Esophagus (tissue), 2 donors: Measurements from ENCODE around the gene FBXO21. TPM values are rescaled to one million over a fixed set of nuclear protein-coding genes. Genes with fewer than 3 reads are reported as not detected.
A peak's percentile ranks its signal among the peaks of the same experiment; 100 is the strongest.
"Not testable (repeated sequence)": the region's sequence is repeated elsewhere in the genome, so short reads cannot be mapped to it uniquely, and the experiment has no call there.

ENCODE experiments used
- H3K27ac ChIP-seq, 2 donors: one replicate each; pipeline ENCODE4 v1.5.1; 2013; ENCODE audit warnings: low read depth in 2 of 2, mild to moderate bottlenecking in 2 of 2, inconsistent platforms in 1 of 2, low read length in 1 of 2, moderate library complexity in 1 of 2
- H3K27me3 ChIP-seq, 2 donors: one replicate each; pipeline ENCODE4 v1.6.1; 2013; ENCODE audit warnings: low read length in 2 of 2, control low read depth in 1 of 2, mild to moderate bottlenecking in 1 of 2; ENCODE audit not compliant: insufficient read depth in 2 of 2, control insufficient read depth in 1 of 2
- H3K36me3 ChIP-seq, 2 donors: one replicate each; pipeline ENCODE4 v1.6.1; 2013; ENCODE audit warnings: low read length in 1 of 2; ENCODE audit not compliant: control insufficient read depth in 2 of 2, insufficient read depth in 2 of 2
- H3K4me1 ChIP-seq, 2 donors: one replicate each; pipeline ENCODE4 v1.6.1; 2013; ENCODE audit warnings: low read length in 1 of 2; ENCODE audit not compliant: control insufficient read depth in 2 of 2, insufficient read depth in 2 of 2
- H3K4me3 ChIP-seq, 2 donors: one replicate each; pipeline ENCODE4 v1.5.1; 2013; ENCODE audit warnings: low read length in 2 of 2, mild to moderate bottlenecking in 2 of 2, low read depth in 1 of 2, moderate library complexity in 1 of 2
- H3K9me3 ChIP-seq, 2 donors: one replicate each; pipeline ENCODE4 v1.6.1; 2013; ENCODE audit warnings: mild to moderate bottlenecking in 2 of 2, low read depth in 1 of 2, low read length in 1 of 2, moderate library complexity in 1 of 2; ENCODE audit not compliant: control insufficient read depth in 2 of 2, insufficient read depth in 1 of 2
- WGBS, 2 donors: extraction: QIAGEN DNeasy Blood & Tissue Kit; methylation state at CpG; one replicate each; pipeline ENCODE4 v1.1.7; 2013; 5-methylcytosine and 5-hydroxymethylcytosine counted together
- polyA plus RNA-seq, 2 donors: library from polyadenylated mRNA; stranded (reverse); fragments of 200-250 nt; gene quantifications; one replicate each; pipeline ENCODE4 v1.2.3, GENCODE V29; 2013
- donor health status: healthy with polysubstance abuse.
- donor health status: Bipolar disorder and iron deficiency.

FBXO21 gene
- polyA plus RNA-seq, 2 donors: 4.4 to 9.1 TPM

DNA sequence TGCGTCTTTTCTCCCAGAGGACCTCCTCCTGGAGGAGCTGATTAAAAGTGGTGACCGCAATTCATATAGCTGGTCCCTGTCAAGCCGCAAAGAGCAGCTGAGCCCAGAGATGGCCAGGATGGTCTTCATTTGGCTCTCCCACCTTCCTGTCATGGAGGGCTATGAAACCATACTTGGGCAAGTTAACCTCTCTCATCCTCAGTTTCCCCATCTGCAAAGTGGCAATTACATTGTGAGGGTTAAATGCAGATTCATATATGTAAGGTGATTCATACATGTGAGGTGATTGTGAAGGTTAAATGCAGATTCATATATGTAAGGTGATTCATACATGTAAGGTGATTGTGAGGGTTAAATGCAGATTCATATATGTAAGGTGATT is 87.5 kb downstream of the FBXO21 start:
- WGBS, 2 donors: 84 to 88% methylated on average over 3 of the region's 3 CpGs
- Histone ChIP-seq H3K27me3 (peaks cover 0 to 7% of the 10 kb centered on the region in 2 donors), H3K27ac (no peak overlapping the region), H3K4me1 (peaks cover 3 to 12% of the 10 kb centered on the region in 2 donors), H3K36me3 (no peaks in the 10 kb centered on the region), H3K9me3 (no peaks in the 10 kb centered on the region), H3K4me3 (no peak overlapping the region)

DNA sequence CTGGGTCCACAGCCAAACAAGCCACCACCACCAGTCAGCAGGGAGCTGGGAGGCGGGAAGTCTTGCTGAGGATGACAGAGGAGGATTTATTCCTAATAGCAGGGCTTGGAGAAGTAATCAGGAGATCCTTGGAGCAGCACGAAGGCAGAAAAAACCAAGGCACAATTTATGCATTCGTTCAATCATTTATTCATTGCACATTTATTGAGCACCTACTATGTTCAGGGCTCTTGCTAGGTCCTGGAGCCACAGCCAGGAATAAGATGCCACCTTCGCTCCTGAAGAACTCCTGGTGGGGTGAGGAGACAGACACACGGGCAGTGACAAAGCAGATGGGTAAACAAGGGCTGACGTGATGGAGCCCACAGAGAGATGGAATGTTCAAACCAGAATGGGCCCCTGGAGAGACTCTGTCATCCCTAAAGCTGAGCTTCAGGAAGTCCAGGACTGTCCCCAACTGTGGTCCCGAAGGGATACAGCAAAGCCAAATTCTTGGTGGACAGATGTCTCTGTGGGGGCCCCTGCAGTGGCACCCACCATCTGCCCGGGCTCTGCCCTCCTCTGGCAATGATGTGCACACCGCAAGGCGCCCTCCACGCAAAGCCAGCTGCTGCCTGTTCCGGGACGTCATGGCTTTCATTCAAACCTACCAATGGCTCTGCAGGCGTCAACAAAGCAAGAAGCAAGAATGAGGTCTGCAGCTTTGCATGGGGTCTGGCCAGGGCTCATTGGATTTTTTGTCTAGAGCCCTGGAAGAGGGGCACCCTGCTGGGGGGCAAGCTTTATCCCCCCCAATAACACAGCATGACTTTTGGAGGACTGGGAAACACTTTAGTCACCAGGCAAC is 88.1 kb downstream of the FBXO21 start:
- peaks cover 0 to 7% of the 10 kb centered on the region in 2 donors for H3K27me3 ChIP-seq
- H3K36me3 ChIP-seq: no peaks in the 10 kb centered on the region
- no peak overlapping the region for H3K4me3 ChIP-seq
- no peak overlapping the region for H3K27ac ChIP-seq
- 58 to 63% methylated on average over 14 of the region's 14 CpGs for WGBS, 2 donors
- peaks cover 3 to 12% of the 10 kb centered on the region in 2 donors for H3K4me1 ChIP-seq
- H3K9me3 ChIP-seq: no peaks in the 10 kb centered on the region

DNA sequence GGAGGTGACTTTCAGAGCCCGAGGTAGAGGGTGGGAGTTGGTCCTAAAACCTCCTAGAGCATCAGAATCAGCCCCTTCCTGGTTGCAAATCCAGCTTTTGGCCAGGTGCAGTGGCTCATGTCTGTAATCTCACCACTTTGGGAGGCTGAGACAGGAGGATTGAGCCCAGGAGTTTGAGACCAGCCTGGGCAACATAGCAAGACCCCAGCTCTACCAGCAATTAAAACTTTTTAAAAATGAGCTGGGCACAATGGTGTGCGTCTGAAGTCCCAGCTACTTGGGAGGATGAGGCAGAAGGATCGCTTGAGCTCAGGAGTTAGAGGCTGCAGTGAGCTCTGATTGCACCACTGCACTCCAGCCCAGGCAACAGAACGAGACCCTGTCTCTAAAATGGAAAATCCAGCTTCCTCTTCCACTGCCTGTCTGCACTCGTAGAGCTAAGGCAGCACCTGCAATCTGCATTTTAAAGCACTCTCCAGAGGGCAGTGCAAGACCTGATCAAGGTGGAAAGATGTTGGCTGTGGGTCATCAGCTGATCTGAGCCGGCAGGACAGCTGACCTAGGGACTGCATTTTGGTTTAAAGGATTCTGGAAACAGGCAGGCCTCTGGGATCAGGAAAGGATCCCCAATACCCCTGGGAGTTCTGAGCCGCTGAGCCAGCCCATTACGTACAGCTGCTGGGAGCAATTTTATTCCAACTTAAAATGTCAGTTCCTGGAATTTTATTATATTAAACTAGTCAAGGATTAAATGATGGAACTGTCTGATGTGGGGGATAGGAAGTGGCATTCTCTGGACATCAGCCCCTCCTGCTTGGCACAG is 89.2 kb downstream of the FBXO21 start:
- 50% methylated on average over 8 of the region's 8 CpGs for WGBS, 2 donors
- Histone ChIP-seq H3K27ac (no peak overlapping the region), H3K4me1 (peaks cover 3 to 12% of the 10 kb centered on the region in 2 donors), H3K36me3 (no peaks in the 10 kb centered on the region), H3K9me3 (no peaks in the 10 kb centered on the region), H3K27me3 (peaks cover 0 to 7% of the 10 kb centered on the region in 2 donors), H3K4me3 (no peak overlapping the region)

DNA sequence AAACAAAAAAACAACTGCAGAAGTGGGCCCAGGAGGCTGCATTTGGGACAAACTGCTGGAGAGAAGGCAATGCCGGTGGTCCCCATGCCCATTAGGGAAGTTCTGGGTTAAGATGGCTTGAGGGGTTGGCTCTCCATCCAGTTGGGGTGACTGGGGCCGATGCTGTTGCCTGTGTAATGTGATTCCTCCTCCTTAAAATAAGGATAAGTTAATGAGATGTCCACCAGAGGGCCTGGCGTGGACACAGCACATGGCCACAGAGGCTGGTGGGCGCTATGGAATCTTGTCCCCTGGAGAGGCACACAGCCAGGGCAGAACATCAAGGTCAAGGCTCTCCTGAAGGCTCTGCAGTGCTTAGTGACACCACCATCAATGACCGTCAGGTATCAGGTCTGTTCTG is 90.0 kb downstream of the FBXO21 start:
- no peak overlapping the region for H3K4me3 ChIP-seq
- H3K27me3 ChIP-seq: peaks cover 0 to 7% of the 10 kb centered on the region in 2 donors
- no peaks in the 10 kb centered on the region for H3K36me3 ChIP-seq
- H3K4me1 ChIP-seq: peaks cover 3 to 12% of the 10 kb centered on the region in 2 donors
- H3K27ac ChIP-seq: no peak overlapping the region
- H3K9me3 ChIP-seq: no peaks in the 10 kb centered on the region
- 54 to 56% methylated on average over 5 of the region's 5 CpGs for WGBS, 2 donors

DNA sequence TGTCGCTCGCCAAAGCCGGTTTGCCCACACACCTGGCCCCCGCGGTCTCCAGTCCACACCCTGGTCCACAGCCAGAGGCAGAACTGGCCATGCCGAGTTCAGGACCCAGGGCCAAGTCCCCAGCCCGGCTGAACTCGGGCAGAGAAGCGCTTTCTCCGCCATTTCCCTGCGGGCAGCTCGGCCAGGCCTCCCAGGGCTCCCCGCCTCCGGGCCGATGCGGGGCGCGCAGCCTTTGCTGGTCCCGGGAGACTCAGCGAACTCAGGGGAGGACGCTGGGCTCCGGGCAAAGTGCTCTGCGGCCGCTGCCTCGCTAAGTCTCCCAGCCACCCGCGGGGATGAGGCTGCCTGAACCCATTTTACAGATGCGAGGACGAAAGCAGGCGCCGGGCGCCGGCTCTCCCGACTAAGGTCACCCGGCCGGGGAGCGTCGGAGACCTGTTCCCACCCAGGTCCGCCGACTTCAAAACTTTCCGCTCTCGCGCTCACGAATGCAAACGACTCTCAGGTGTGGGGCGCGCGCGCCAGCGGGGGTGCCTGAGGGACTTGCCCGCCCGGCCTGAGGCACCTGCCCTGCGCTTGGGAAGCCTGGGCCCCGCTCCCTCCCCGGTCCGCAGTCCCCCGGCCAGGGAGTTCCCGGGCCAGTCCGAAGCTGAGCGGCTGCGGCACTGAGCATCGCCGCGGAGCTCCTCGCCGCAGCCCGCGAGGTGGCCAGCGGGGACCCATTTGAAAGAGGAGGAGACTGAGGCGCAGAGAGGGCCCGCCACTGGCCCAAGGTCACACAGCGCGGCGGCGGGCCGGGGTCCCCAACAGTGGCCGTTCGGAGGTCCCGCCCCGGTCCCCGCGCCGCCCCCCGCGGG is 91.7 kb downstream of the FBXO21 start:
- peaks cover 0 to 7% of the 10 kb centered on the region in 2 donors for H3K27me3 ChIP-seq
- peaks cover 3 to 12% of the 10 kb centered on the region in 2 donors for H3K4me1 ChIP-seq
- peak overlapping the region; percentile 48 to 51 for H3K4me3 ChIP-seq
- H3K9me3 ChIP-seq: no peaks in the 10 kb centered on the region
- 1 to 2% methylated on average over 74 to 85 of the region's 85 CpGs for WGBS, 2 donors
- H3K27ac ChIP-seq: no peak overlapping the region
- no peaks in the 10 kb centered on the region for H3K36me3 ChIP-seq

DNA sequence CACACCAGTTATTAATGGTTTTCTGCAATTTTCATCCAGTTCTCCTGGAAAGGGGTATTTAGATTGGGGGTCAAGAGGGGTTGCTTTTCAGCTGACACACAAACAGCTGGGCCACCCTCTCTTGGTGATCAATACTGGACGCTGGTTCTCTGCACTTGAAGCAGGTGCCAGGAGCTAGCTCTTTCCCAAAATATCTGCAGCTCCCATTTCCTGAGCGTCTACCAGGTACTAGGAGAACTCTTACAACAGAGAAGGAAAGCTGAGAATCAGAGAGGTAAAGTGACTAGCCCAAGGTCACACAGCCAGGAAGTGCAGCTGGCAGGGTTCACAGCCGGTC is 92.3 kb downstream of the FBXO21 start:
- Histone ChIP-seq H3K4me1 (peaks cover 3 to 12% of the 10 kb centered on the region in 2 donors), H3K4me3 (peak overlapping the region; percentile 48 to 51), H3K27me3 (peaks cover 0 to 7% of the 10 kb centered on the region in 2 donors), H3K9me3 (no peaks in the 10 kb centered on the region), H3K27ac (no peak overlapping the region), H3K36me3 (no peaks in the 10 kb centered on the region)
- 21 to 33% methylated on average over 3 of the region's 3 CpGs for WGBS, 2 donors

DNA sequence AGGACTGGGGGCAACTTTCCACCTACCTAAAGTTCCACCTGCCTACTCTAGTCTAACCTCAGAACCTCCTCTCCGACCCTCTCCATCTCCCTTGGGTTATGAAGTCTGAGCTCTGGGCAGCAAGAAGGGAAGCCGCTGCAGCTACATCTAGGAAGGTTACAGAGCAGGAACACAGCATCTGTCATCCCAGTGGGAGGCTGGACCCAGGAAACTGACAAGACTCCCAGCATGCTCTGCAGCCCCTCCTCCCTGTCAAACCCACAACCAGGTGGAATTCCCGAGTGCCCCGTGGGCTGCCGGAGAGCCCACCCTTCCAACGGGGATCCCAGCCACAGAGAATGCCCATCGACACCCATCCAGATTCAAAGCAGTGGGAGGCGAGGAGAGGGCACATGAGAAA is 93.1 kb downstream of the FBXO21 start:
- Histone ChIP-seq H3K4me1 (peaks cover 3 to 12% of the 10 kb centered on the region in 2 donors), H3K9me3 (no peaks in the 10 kb centered on the region), H3K27ac (no peak overlapping the region), H3K27me3 (peaks cover 0 to 7% of the 10 kb centered on the region in 2 donors), H3K4me3 (no peak overlapping the region), H3K36me3 (no peaks in the 10 kb centered on the region)
- 30 to 39% methylated on average over 8 of the region's 8 CpGs for WGBS, 2 donors

DNA sequence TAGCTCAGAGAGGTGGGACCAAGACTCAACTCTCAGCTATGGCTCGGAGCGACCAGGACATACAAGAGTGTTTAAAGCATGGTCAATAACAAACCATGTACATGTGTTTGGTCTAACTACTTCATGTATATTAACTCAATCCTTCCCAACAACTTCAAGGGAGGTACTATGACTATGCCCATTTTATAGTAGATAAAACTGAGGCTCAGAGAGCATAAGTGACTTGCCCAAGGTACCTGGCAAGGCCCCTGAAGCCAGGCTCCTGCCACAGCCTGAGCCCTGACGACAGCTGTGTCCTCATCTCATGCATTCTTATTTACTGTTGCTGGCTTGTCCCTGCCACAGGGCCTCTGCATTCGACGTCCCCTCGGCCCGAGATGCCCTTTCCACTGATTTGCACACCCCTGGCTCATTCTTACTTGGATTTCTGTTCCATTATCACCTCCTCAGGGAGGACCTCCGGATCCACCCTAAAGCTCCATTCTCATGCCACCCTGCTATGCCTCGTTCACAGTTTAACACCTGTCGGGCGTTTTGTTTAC is 93.7 kb downstream of the FBXO21 start:
- H3K4me1 ChIP-seq: peaks cover 3 to 12% of the 10 kb centered on the region in 2 donors
- peaks cover 0 to 7% of the 10 kb centered on the region in 2 donors for H3K27me3 ChIP-seq
- no peaks in the 10 kb centered on the region for H3K9me3 ChIP-seq
- H3K27ac ChIP-seq: no peak overlapping the region
- 46 to 56% methylated on average over 11 of the region's 11 CpGs for WGBS, 2 donors
- no peaks in the 10 kb centered on the region for H3K36me3 ChIP-seq
- H3K4me3 ChIP-seq: no peak overlapping the region

DNA sequence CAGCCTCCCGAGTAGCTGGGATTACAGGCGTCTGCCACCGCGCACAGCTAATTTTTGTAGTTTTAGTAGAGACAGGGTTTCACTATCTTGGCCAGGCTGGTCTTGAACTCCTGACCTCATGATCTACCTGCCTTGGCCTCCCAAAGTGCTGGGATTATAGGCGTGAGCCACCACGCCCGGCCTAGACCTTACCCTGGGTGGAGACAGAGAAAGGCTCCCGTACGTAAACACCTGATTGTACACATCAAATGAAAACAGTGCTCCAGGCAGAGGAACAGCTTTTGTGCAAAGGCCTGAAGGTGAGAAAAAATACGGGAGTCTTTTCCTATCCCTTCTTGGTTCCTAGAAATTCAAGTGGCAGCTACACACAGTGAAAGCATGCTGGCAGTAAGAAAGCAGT is 95.1 kb downstream of the FBXO21 start:
- peaks cover 3 to 12% of the 10 kb centered on the region in 2 donors for H3K4me1 ChIP-seq
- H3K4me3 ChIP-seq, H3K27ac ChIP-seq, H3K36me3 ChIP-seq, H3K27me3 ChIP-seq, H3K9me3 ChIP-seq: not testable (repeated sequence)
- WGBS, 2 donors: 77 to 82% methylated on average over 10 of the region's 10 CpGs
